GM23338 (cell line): ENCODE data around the gene ZSCAN9.

Experiments
- CTCF ChIP-seq, 2 experiments: fragments of 200-600 bp in 1 of 2; sonication (generic) in 1 of 2; conservative IDR thresholded peaks; 2 replicates each; pipeline versions ENCODE4 v1.5.1 to v1.6.1; 2016 to 2017; ENCODE audit warnings: antibody characterized with exemption in 2 of 2, low read depth in 2 of 2, mild to moderate bottlenecking in 2 of 2, moderate library complexity in 1 of 2
- EZH2 ChIP-seq: fragments of 200-600 bp; sonication (generic); IDR thresholded peaks from one replicate; pipeline ENCODE4 v1.8.0; 2017; ENCODE audit warnings: antibody characterized with exemption, mild to moderate bottlenecking, low read depth; ENCODE audit not compliant: unreplicated experiment
- POLR2AphosphoS5 ChIP-seq: IDR thresholded peaks from 2 replicates; pipeline ENCODE4 v1.6.1; 2016; ENCODE audit warnings: antibody characterized with exemption, low read depth
- REST ChIP-seq: IDR thresholded peaks from one replicate; pipeline ENCODE4 v1.6.1; 2018; ENCODE audit warnings: antibody characterized with exemption; ENCODE audit not compliant: unreplicated experiment

- TF ChIP-seq CTCF (conservative IDR thresholded peaks at IDR 0.05; ENCODE audit: low read depth in 2 of 2) (no peak), EZH2 (peak; percentile 41), POLR2AphosphoS5 (no peak), REST (no peak)
Measured at GRCh38 chr6:28209753-28210535, 15.1 kb upstream of the ZSCAN9 start.
